CD4-positive, alpha-beta T cell treated with Interferon gamma for 1 hour (primary cell): ENCODE measurements around the gene SETBP1.

Experiments
- DNase-seq: peaks from one replicate; pipeline ENCODE4 v3.0.0-alpha.2; 2020

SETBP1 gene

GRCh38 chr18:44849361-44849760, 168.7 kb downstream of the SETBP1 start:
- DNase-seq, result no peak

DNA sequence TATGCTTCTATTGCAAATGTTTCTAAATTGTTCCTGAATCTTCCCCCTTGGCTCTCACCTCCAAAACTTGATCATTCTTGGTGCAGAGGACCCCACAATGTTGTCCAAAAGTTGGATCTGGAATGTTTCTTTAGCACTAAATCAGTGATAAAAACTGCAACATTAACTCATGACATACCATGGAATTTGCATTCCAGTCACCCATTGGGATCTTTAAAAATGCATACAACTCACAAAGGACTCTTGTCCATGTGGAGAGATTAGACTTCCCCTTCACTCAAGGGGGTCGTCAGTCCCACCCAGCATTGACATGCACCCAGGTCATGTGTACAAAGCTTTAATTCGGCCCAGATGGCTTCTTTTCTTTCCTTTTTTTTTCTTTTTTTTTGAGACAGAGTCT, 169.3 kb downstream of the SETBP1 start:
- no peak for DNase-seq

- no peak for DNase-seq
Observed at GRCh38 chr18:44851856-44852621, 171.4 kb downstream of the SETBP1 start.

GRCh38 chr18:44852818-44853217, 172.1 kb downstream of the SETBP1 start:
- no peak for DNase-seq

GRCh38 chr18:44853430-44853829, 172.7 kb downstream of the SETBP1 start:
- no peak for DNase-seq

DNA sequence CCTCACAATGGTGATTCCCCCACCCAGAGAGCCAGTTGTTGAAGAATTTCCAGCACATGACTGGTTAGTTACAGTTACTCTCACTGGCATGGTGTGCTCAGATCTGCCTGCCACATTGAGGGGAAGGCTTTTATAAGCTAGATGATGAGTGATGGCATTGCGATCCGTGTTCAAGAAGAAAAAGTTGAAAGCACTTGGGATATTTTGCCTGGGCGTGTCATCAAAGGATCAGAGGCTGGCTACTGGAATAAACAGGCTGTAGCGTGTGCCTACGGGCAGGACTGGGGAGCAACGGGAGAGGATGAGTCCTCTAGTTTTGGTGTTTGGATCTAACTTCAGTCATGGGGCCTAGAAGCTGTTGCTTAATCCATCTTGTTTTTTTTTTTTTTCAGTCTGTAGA, 175.0 kb downstream of the SETBP1 start:
- no peak for DNase-seq

DNA sequence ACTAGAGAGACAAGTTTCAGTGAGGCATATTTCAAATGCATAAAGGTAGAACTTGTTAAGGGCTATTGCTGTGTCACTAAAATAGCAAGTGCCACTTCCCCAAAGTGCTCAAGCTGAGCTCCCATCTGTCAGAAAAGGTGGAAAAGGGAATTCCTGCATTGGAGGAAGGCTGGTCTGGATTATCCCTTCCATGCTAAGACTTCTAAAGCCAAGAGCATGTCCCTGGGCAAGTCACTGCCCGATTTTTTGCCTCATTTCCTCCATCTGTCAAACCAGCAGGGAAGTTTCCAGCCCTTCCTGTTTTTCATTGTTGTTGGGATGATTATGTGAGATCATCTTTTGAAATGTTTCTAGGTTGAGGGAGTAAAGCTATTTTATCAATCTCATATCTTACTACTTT, 175.5 kb downstream of the SETBP1 start:
- DNase-seq, result no peak

- DNase-seq, result no peak
Observed at GRCh38 chr18:44857081-44857480, 176.4 kb downstream of the SETBP1 start.

DNA sequence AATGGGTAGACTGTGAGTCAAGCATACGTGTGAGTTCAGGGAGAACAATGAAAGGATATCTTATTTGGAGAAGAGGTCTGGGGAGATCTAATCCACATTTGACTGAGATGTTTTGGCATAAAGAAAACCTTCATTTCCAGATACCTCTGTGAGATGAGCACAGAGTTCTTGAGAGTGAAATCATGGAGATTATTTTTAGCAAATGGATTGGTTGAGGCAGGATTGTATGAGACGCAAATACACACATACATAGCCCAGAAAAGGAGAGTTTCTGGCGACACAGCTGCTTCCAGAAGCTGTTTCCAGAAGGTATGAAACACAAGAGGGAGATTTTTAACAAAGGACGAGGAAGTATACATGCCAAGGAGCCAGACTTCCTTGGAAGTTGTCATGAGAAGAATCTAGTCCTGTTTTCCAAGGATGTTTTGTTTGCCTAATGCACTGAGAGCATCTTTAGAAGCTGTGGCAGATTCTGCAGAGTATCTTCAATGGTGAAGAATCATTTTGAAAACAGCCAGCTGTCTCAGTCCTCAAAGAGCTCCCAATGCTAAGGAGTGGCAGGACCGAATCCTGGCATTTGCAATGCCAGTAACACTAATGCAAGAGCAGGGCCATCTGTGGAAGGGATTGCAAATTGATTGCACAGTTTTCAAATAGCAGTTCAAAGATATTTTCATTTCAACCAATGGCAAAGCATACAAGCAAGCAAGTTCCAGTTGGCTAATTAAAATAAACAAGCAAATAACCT, 177.2 kb downstream of the SETBP1 start:
- DNase-seq, result no peak

GRCh38 chr18:44859263-44859662, 178.6 kb downstream of the SETBP1 start:
- DNase-seq, result no peak

DNA sequence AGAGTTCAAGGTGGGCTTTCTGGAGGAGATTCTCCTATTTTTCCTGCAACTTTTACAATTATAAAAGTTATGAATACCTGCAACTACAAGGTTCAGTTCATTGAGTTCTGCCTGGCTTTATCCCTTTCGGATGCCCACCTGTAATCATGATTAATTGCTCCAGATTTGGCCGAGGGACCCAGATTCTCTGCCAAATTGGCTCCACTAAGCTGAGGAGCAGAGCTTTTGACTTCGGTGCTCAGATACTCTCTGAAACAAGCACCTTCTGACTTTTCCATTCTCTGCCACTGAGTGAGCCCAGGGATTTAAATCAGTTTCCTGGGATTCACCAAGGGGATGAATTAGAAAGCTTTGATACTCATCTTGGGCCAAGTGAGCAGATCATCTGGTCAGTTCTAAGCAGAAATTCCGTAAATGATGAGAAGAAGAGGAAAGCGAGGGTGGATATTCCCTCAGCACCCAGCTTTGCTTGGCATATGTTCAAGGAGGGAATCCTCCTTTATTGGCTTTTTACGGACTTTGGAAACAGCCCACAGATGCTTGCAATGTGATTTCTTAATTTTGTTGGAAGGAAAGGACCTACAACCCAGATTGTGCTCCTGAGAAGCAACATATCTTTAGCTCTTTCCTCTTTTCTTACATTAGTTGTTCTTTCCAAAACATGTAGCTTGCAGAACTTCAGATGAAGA, 179.2 kb downstream of the SETBP1 start:
- DNase-seq, result no peak

- DNase-seq, result no peak
Observed at GRCh38 chr18:44862112-44862511, 181.4 kb downstream of the SETBP1 start.

- DNase-seq, result no peak
Observed at GRCh38 chr18:44866103-44866502, 185.4 kb downstream of the SETBP1 start.

GRCh38 chr18:44869533-44869932, 188.8 kb downstream of the SETBP1 start:
- DNase-seq, result no peak

DNA sequence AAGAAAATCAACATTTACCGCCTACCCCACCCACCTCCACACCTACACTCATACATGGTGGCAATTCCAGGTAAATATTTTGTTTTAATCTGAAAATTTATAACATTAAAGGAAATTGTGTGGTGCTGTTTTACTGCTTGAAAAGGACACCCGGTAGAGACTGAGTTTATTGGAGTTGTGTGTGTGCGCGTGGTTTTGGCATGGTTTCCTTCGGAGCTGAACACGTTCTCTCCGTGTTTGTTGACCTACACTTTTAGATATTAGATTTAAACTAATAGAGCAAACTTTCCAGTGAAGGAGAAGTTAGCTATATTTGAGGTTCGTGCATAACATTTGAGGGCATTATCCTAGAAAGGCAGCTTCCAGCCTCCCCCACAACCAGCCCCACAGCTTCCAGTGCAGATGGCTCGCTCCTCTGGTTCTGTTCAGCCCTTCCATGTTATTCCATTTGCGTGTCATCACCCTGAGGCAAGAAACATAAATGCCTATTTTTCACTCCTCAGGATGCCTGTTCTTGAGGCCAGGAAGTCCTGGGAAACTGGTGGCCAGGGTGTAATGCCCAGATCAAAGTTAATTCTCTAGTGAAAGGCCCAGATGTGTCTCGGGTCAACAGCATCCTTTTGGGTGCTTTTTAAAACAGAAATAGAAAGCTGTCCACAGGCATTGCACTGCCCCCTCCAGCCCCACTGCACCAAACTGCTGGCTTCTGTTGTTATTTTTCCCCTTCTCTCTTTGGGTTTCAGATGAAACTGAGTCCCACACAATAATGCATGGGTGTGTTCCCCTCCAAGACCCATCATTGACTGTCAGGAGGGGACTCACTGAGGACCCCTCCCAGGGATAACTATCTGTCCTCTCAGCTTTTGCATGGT, 190.2 kb downstream of the SETBP1 start:
- no peak for DNase-seq

DNA sequence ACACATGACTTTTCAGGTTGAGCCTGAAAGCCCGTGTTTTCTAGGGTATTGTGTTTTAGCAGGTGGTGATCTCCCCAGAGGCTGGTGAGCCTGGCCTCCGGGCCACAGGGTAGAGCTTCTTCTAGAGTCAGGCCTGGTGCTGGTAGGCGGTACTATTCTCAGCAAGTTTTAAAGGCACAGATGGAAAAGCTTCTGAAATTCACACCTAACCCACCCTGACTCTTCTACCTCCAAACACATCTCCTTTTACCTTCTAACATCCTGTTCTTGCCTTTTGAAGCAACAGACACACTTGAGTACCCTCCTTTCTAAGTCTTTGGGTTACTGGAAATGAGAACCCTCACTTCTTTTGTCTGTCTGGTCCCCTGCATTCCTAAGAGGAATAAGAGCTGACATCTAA, 191.1 kb downstream of the SETBP1 start:
- no peak for DNase-seq

GRCh38 chr18:44876024-44876423, 195.3 kb downstream of the SETBP1 start:
- no peak for DNase-seq

DNA sequence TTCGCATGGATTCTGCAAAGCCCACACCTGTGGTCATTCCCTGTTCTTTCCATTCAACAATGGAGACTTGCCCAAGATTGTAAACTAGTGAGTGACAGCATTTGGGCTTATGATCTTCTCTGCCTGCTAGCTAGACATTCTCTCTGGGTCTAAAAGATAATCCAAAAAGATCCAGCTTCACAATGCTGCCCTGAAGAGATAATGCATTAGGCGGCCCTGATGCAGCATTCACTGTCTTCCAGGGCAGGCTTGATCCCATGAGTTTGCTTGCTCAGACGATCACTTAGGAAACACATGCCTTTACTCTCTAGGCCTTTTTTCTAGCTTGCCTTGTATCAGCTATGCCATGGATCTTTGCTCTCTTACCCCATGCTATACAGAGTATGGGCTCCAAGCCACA, 196.1 kb downstream of the SETBP1 start:
- DNase-seq, result no peak

GRCh38 chr18:44878335-44878734, 197.6 kb downstream of the SETBP1 start:
- DNase-seq, result no peak

DNA sequence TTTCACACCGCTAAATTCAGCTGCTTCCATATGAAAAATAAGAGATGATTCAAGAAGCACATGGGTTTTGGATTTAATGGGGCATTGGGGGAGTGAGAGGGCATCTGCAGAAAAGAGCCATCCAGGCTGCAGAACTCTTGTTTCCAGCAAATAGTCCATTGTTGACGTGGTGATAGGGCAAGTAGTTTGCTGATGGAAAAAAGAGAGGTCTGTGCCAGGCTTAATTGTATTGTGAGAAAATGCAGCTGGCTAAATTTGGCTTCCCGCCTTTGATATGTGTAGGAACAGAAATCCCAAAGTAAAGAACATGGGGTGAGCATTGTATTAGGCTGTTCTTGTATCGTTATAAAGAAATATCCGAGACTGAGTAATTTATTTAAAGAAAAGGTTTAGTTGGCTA, 199.5 kb downstream of the SETBP1 start:
- no peak for DNase-seq

GRCh38 chr18:44881461-44882162, 200.9 kb downstream of the SETBP1 start:
- no peak for DNase-seq

DNA sequence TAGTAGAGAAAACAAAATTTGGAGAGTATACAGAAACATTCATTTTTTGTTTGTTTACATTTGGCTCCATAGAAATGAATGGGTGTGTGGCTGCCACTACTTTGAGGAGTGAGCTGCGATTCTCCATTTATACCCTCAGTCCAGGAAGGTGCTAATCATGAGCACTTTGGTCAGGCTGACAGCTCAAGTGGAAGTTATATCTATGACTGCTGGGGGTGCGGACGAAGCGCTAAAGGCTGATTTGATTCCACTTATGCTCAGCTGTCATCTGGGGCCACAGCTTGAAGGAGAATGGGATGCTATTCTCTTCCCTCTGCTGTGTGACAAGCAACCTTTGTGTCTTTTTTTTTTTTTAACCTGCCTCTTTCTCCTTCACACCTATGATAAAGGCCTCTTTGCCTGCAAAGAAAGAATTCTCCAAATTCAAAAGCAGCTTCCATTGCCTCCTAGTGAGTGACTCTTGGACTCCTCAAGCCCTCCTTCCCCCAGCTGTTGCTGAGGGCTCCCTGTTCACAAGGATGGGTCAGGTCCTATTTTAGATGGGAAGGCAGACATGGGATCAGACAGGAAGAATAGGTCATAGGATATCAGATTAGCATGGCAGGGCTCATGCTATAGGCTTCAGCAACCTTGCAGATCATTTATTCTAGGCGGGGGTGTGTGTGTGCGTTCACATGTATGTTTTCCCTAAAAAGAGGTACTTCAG, 201.6 kb downstream of the SETBP1 start:
- DNase-seq, result no peak
